ENCODE measurements around the gene FGA.

Gene FGA

GRCh38 chr4:154560824-154561231 lies 29.7 kb downstream of the FGA start:
- peak; percentile 33 to 87 for DNase-seq (ENCODE audit: low read depth in 2 of 2)

GRCh38 chr4:154560419-154560801 lies 30.1 kb downstream of the FGA start:
- no peak overlapping the region for H3K4me3 ChIP-seq (replicated peaks in 1 of 2; ENCODE audit: low read depth in 2 of 2, low read length in 2 of 2)
- DNase-seq (ENCODE audit: low read depth in 2 of 2) = no peak
- no peak for TF ChIP-seq CTCF (IDR thresholded peaks at IDR 0.05; ENCODE audit: low read depth, low read length)

More at GRCh38 chr4:154560824-154561231, 29.7 kb downstream of the FGA start:
- H3K4me3 ChIP-seq (replicated peaks in 1 of 2; ENCODE audit: low read depth in 2 of 2, low read length in 2 of 2) = no peak overlapping the region
- no peak for TF ChIP-seq CTCF (IDR thresholded peaks at IDR 0.05; ENCODE audit: low read depth, low read length)

- peak; percentile 55 for TF ChIP-seq CTCF (IDR thresholded peaks at IDR 0.05; ENCODE audit: low read depth, low read length)
- no peak overlapping the region for H3K4me3 ChIP-seq (replicated peaks in 1 of 2; ENCODE audit: low read depth in 2 of 2, low read length in 2 of 2)
- DNase-seq (ENCODE audit: low read depth in 2 of 2) = peak; percentile 63 to 84
Observed at GRCh38 chr4:154559494-154560418, 30.8 kb downstream of the FGA start.

- no peak for DNase-seq (ENCODE audit: low read depth in 2 of 2)
- H3K4me3 ChIP-seq (replicated peaks in 1 of 2; ENCODE audit: low read depth in 2 of 2, low read length in 2 of 2) = no peak overlapping the region
- no peak for TF ChIP-seq CTCF (IDR thresholded peaks at IDR 0.05; ENCODE audit: low read depth, low read length)
Observed at GRCh38 chr4:154559141-154559493, 31.4 kb downstream of the FGA start.

- peak; percentile 80 for TF ChIP-seq CTCF (IDR thresholded peaks at IDR 0.05; ENCODE audit: low read depth, low read length)
- peak; percentile 89 to 90 for DNase-seq (ENCODE audit: low read depth in 2 of 2)
- H3K4me3 ChIP-seq (replicated peaks in 1 of 2; ENCODE audit: low read depth in 2 of 2, low read length in 2 of 2) = no peak overlapping the region
Observed at GRCh38 chr4:154551872-154552686, 38.5 kb downstream of the FGA start.

- TF ChIP-seq CTCF (IDR thresholded peaks at IDR 0.05; ENCODE audit: low read depth, low read length) = peak; percentile 26
- peak within 1 kb of the TSS; percentile 81 to 96 for H3K4me3 ChIP-seq (replicated peaks in 1 of 2; ENCODE audit: low read depth in 2 of 2, low read length in 2 of 2)
- peak; percentile 96 for DNase-seq (ENCODE audit: low read depth in 2 of 2)
Observed at GRCh38 chr4:154549894-154550790, 40.4 kb downstream of the FGA start, which contains the start of gene PLRG1. PLRG1 (minus strand) TSS chr4:154550400; CDS start chr4:154550308, 92 bp downstream.
